H1 (cell line): ENCODE measurements around the gene PCDHGB1. TPM values are rescaled to one million over a fixed set of nuclear protein-coding genes. Genes with fewer than 3 reads are reported as not detected.

Experiments used
- CTCF ChIA-PET: fragments of 300-600 bp; sonication (Branson Sonifier 250); formaldehyde crosslinking; loops from one replicate; lab custom pipeline; 2021; ENCODE audit not compliant: partially characterized antibody; lab: Charles Lee
- POLR2A ChIA-PET: fragments of 300-600 bp; sonication (Branson Sonifier 250); formaldehyde crosslinking; loops from one replicate; lab custom pipeline; 2021; ENCODE audit warnings: inconsistent platforms; ENCODE audit not compliant: partially characterized antibody; lab: Charles Lee
- DNase-seq, 2 experiments: peaks; one replicate each; pipeline versions ENCODE4 v3.0.0 to v3.0.0-alpha.2; 2010 to 2022; ENCODE audit warnings: low spot score in 2 of 2, low read depth in 1 of 2, mixed read lengths in 1 of 2
- FAIRE-seq: peaks from 2 replicates; lab custom pipeline; 2011; peaks lifted over from hg19 to GRCh38; lab: Jason Lieb, UNC
- H2AFZ ChIP-seq: 2 replicates; pipeline ENCODE4 v1.8.1; 2012; ENCODE audit warnings: low read length, inconsistent platforms
- H2AK5ac ChIP-seq: 2 replicates; pipeline ENCODE4 v1.6.1; 2013; ENCODE audit warnings: low read depth, low read length
- H2BK120ac ChIP-seq: replicated peaks from 2 replicates; pipeline ENCODE3; 2013; ENCODE audit warnings: low read depth, low read length, inconsistent platforms
- H2BK12ac ChIP-seq: 2 replicates; pipeline ENCODE4 v1.6.1; 2013; ENCODE audit warnings: low read depth, low read length
- H2BK15ac ChIP-seq: 2 replicates; pipeline ENCODE4 v1.6.1; 2013; ENCODE audit warnings: low read length
- H2BK20ac ChIP-seq: 2 replicates; pipeline ENCODE4 v1.6.1; 2013; ENCODE audit warnings: low read length
- H2BK5ac ChIP-seq: 2 replicates; pipeline ENCODE4 v1.6.1; 2013; ENCODE audit warnings: low read depth, low read length
- H3K14ac ChIP-seq: 2 replicates; pipeline ENCODE4 v1.6.1; 2013; ENCODE audit warnings: inconsistent platforms; ENCODE audit not compliant: insufficient read length
- H3K18ac ChIP-seq: 2 replicates; pipeline ENCODE4 v1.6.1; 2013; ENCODE audit warnings: low read length; ENCODE audit errors: extremely low read depth
- H3K23ac ChIP-seq: 2 replicates; pipeline ENCODE4 v1.6.1; 2013; ENCODE audit warnings: inconsistent platforms; ENCODE audit not compliant: insufficient read length
- H3K23me2 ChIP-seq: 2 replicates; pipeline ENCODE4 v1.6.1; 2013; ENCODE audit warnings: low read depth, low read length
- H3K27ac ChIP-seq: 2 replicates; pipeline ENCODE4 v1.6.1; 2011; ENCODE audit warnings: low read depth, low read length, inconsistent platforms
- H3K27me3 ChIP-seq, 4 experiments: replicated peaks in 1 of 4; 1 replicate in 1 of 4; 2 replicates in 3 of 4; pipeline versions ENCODE4 v1.6.1 to v1.8.1; 2011 to 2013; ENCODE audit warnings: low read length in 3 of 4, mild to moderate bottlenecking in 3 of 4, inconsistent platforms in 2 of 4, mixed read lengths in 2 of 4, moderate library complexity in 1 of 4; ENCODE audit not compliant: control insufficient read depth in 3 of 4, insufficient read depth in 3 of 4; ENCODE audit errors: extremely low read depth in 1 of 4
- H3K36me3 ChIP-seq, 4 experiments: 2 replicates each; pipeline versions ENCODE4 v1.6.1 to v1.8.1; 2011 to 2013; ENCODE audit warnings: mild to moderate bottlenecking in 4 of 4, low read length in 3 of 4, moderate library complexity in 2 of 4, control low read depth in 1 of 4, inconsistent platforms in 1 of 4; ENCODE audit not compliant: insufficient read depth in 4 of 4, control insufficient read depth in 2 of 4
- H3K4ac ChIP-seq: replicated peaks from 2 replicates; pipeline ENCODE3; 2013; ENCODE audit warnings: low read length, low read depth, mixed read lengths, inconsistent platforms; ENCODE audit not compliant: insufficient read length
- H3K4me1 ChIP-seq, 4 experiments: replicated peaks in 1 of 4; 1 replicate in 1 of 4; 2 replicates in 3 of 4; pipeline versions ENCODE4 v1.6.1 to v1.8.1; 2011 to 2013; ENCODE audit warnings: low read length in 3 of 4, inconsistent platforms in 2 of 4, mixed read lengths in 1 of 4; ENCODE audit not compliant: insufficient read depth in 4 of 4, control insufficient read depth in 3 of 4
- H3K4me2 ChIP-seq, 2 experiments: 2 replicates each; pipeline versions ENCODE4 v1.6.1 to v1.8.1; 2011 to 2013; ENCODE audit warnings: low read depth in 2 of 2, low read length in 2 of 2, control low read depth in 1 of 2, inconsistent platforms in 1 of 2, mild to moderate bottlenecking in 1 of 2; ENCODE audit not compliant: insufficient read depth in 1 of 2
- H3K4me3 ChIP-seq, 4 experiments: fragments of 200-600, 300-600 bp in 1 of 4; sonication (generic), shearing (Covaris generic), sonication (Bioruptor Twin) in 1 of 4; 2 replicates each; pipeline versions ENCODE4 v1.5.1 to v1.8.1; 2011 to 2016; ENCODE audit warnings: low read length in 4 of 4, low read depth in 3 of 4, control low read depth in 2 of 4, inconsistent platforms in 2 of 4, mild to moderate bottlenecking in 2 of 4, mixed read lengths in 1 of 4, moderate library complexity in 1 of 4; ENCODE audit not compliant: insufficient read depth in 2 of 4; ENCODE audit errors: extremely low read depth in 1 of 4
- H3K56ac ChIP-seq: replicated peaks from 2 replicates; pipeline ENCODE3; 2013; ENCODE audit warnings: low read depth, mild to moderate bottlenecking, mixed read lengths, low read length, inconsistent platforms; ENCODE audit not compliant: insufficient read length
- H3K79me1 ChIP-seq: 2 replicates; pipeline ENCODE4 v1.6.1; 2013; ENCODE audit warnings: low read depth, low read length, control low read depth
- H3K79me2 ChIP-seq, 2 experiments: 2 replicates each; pipeline versions ENCODE4 v1.6.1 to v1.8.1; 2012 to 2013; ENCODE audit warnings: low read length in 2 of 2, mild to moderate bottlenecking in 2 of 2, inconsistent platforms in 1 of 2; ENCODE audit not compliant: insufficient read depth in 2 of 2, control insufficient read depth in 1 of 2
- H3K9ac ChIP-seq, 4 experiments: replicated peaks in 1 of 4; 1 replicate in 1 of 4; 2 replicates in 3 of 4; pipeline versions ENCODE4 v1.6.1 to v1.8.1; 2011 to 2013; ENCODE audit warnings: low read depth in 3 of 4, low read length in 3 of 4, control low read depth in 2 of 4, mild to moderate bottlenecking in 2 of 4, moderate library complexity in 2 of 4, inconsistent platforms in 1 of 4; ENCODE audit errors: extremely low read depth in 1 of 4
- H3K9me3 ChIP-seq, 2 experiments: 2 replicates each; pipeline versions ENCODE4 v1.6.1 to v1.8.1; 2012 to 2013; ENCODE audit warnings: mild to moderate bottlenecking in 2 of 2, moderate library complexity in 2 of 2, control low read depth in 1 of 2, inconsistent platforms in 1 of 2, low read depth in 1 of 2, low read length in 1 of 2, mixed read lengths in 1 of 2; ENCODE audit not compliant: insufficient read depth in 2 of 2
- H4K20me1 ChIP-seq, 2 experiments: replicated peaks in 1 of 2; 2 replicates each; pipeline versions ENCODE3 to v1.8.1; 2011 to 2013; ENCODE audit warnings: inconsistent platforms in 2 of 2, low read length in 2 of 2, mild to moderate bottlenecking in 1 of 2; ENCODE audit not compliant: insufficient read depth in 2 of 2, control insufficient read depth in 1 of 2
- H4K5ac ChIP-seq: 2 replicates; pipeline ENCODE4 v1.6.1; 2013; ENCODE audit warnings: low read length, low read depth, mixed read lengths, inconsistent platforms; ENCODE audit not compliant: insufficient read length
- H4K8ac ChIP-seq: 2 replicates; pipeline ENCODE4 v1.8.0; 2013; ENCODE audit warnings: mild to moderate bottlenecking, moderate library complexity, low read length, inconsistent platforms; ENCODE audit not compliant: insufficient read depth; ENCODE audit errors: extremely low read depth
- H4K91ac ChIP-seq: replicated peaks from 2 replicates; pipeline ENCODE3; 2013; ENCODE audit warnings: low read length, mixed read lengths, inconsistent platforms; ENCODE audit not compliant: insufficient read length
- BCL11A ChIP-seq, 2 experiments: IDR thresholded peaks; one replicate each; pipeline ENCODE4 v1.6.1; 2011; ENCODE audit warnings: low read depth in 2 of 2, low read length in 2 of 2, mild to moderate bottlenecking in 2 of 2
- BRCA1 ChIP-seq: IDR thresholded peaks from 2 replicates; pipeline ENCODE4 v1.6.1; 2012; ENCODE audit warnings: low read depth, low read length, improper control_type of control experiment
- CHD2 ChIP-seq: IDR thresholded peaks from 2 replicates; pipeline ENCODE4 v1.6.1; 2012; ENCODE audit warnings: low read length, improper control_type of control experiment
- CTCF ChIP-seq, 3 experiments: IDR thresholded peaks; 1 replicate in 2 of 3; 2 replicates in 1 of 3; pipeline versions ENCODE4 v1.5.1 to v1.6.1; 2011; ENCODE audit warnings: low read length in 3 of 3, mild to moderate bottlenecking in 3 of 3, inconsistent platforms in 2 of 3, low read depth in 1 of 3, moderate library complexity in 1 of 3; ENCODE audit not compliant: insufficient read depth in 1 of 3; ENCODE audit errors: control extremely low read depth in 1 of 3
- EP300 ChIP-seq, 2 experiments: IDR thresholded peaks; 1 replicate in 1 of 2; 2 replicates in 1 of 2; pipeline ENCODE4 v1.6.1; 2011 to 2012; ENCODE audit warnings: low read depth in 2 of 2, low read length in 2 of 2, mild to moderate bottlenecking in 2 of 2, borderline replicate concordance in 1 of 2, inconsistent platforms in 1 of 2, moderate library complexity in 1 of 2
- KDM1A ChIP-seq: fragments of 200-600, 300-600 bp; sonication (generic); IDR thresholded peaks from 2 replicates; pipeline ENCODE4 v1.7.1; 2016; ENCODE audit warnings: mild to moderate bottlenecking, low read length, borderline replicate concordance
- NRF1 ChIP-seq: IDR thresholded peaks from 2 replicates; pipeline ENCODE4 v1.6.1; 2011; ENCODE audit warnings: mild to moderate bottlenecking, low read depth, low read length, improper control_type of control experiment
- POU5F1 ChIP-seq: IDR thresholded peaks from 2 replicates; pipeline ENCODE4 v1.6.1; 2011; ENCODE audit warnings: low read depth, mild to moderate bottlenecking, low read length, moderate library complexity
- SRF ChIP-seq: IDR thresholded peaks from 2 replicates; pipeline ENCODE4 v1.6.1; 2011; ENCODE audit warnings: mild to moderate bottlenecking, low read depth, low read length, moderate library complexity
- TAF1 ChIP-seq: IDR thresholded peaks from 2 replicates; pipeline ENCODE4 v1.6.1; 2011; ENCODE audit warnings: mild to moderate bottlenecking, low read depth, low read length
- WGBS, 2 experiments: shearing (Covaris generic) in 1 of 2; methylation state at CpG; one replicate each; pipeline versions ENCODE4 v1.1.6 to v1.1.7; 2013 to 2015; ENCODE audit warnings: low lambda C conversion rate in 2 of 2, mixed read lengths in 2 of 2, inconsistent platforms in 1 of 2, low coverage in 1 of 2, missing lambda C conversion rate in 1 of 2; ENCODE audit not compliant: insufficient replicate concordance in 2 of 2, insufficient coverage in 1 of 2, insufficient read length in 1 of 2; ENCODE audit errors: extremely low coverage in 1 of 2, missing lambda C conversion rate in 1 of 2; 5-methylcytosine and 5-hydroxymethylcytosine counted together
- polyA plus RNA-seq, 7 experiments: library from polyadenylated mRNA; depleted of rRNA in 3 of 7; stranded (reverse) in 5 of 7; unstranded in 2 of 7; fragments of >200 nt in 5 of 7; fragments of 200-250 nt in 2 of 7; gene quantifications; 1 replicate in 5 of 7; 2 replicates in 1 of 7; 4 replicates in 1 of 7; pipeline versions ENCODE4 v1.2.1 to v1.2.3, GENCODE V29; 2011 to 2013; ENCODE audit warnings: missing spikeins in 2 of 7, mixed read lengths in 2 of 7
- total RNA-seq: library from RNA; stranded (reverse); fragmentation: NEBNext Ultra II Directional; extraction: Animal tissue kit (Norgen Biotek cat#: 25700); gene quantifications from 2 replicates; pipeline ENCODE4 v1.2.1, GENCODE V29; 2021

Gene PCDHGB1
- total and polyA plus RNA-seq, 2 of the 8 experiments (the other 6 are each of a cell fraction or from before 2014, with no cell fraction given), result 1.3 to 2.8 TPM

- no peak overlapping the region for H3K27ac ChIP-seq
- no peak overlapping the region for H4K8ac ChIP-seq
- H4K20me1 ChIP-seq, result no peaks in the 10 kb centered on the region
- no peak overlapping the region for H2AFZ ChIP-seq
- no peak overlapping the region for H3K23ac ChIP-seq
- no peak overlapping the region for H2AK5ac ChIP-seq
- no peaks in the 10 kb centered on the region; a peak in 1 of 7 replicates for H3K27me3 ChIP-seq
- POLR2A ChIA-PET, result no interaction called here
- no peaks in the 10 kb centered on the region for H3K79me1 ChIP-seq
- no peak overlapping the region for H3K4ac ChIP-seq
- no peak overlapping the region for H2BK20ac ChIP-seq
- no peaks in the 10 kb centered on the region; the same call in 1 of the 2 replicates for H3K23me2 ChIP-seq
- no peak overlapping the region for H2BK15ac ChIP-seq
- no peak overlapping the region for H3K56ac ChIP-seq
- no peak overlapping the region for H4K5ac ChIP-seq
- H3K9me3 ChIP-seq, result peaks cover 24 to 27% of the 10 kb centered on the region in 2 experiments
- H3K79me2 ChIP-seq, result no peaks in the 10 kb centered on the region
- H3K9ac ChIP-seq, result no peak overlapping the region
- H3K4me2 ChIP-seq, result no peak overlapping the region
- no peak overlapping the region for H3K18ac ChIP-seq
- 95% methylated on average over 21 of the region's 21 CpGs; no CpG with 5 or more reads in 1 of the 2 experiments for WGBS, 2 experiments
- CTCF ChIA-PET, result interaction anchor here (0.7 to 1.0 kb wide), 3 partner anchors 28 to 160 kb away, joined by 3 to 4 read pairs (median 3); partner anchors contain the start of gene PCDHB14
- no peak overlapping the region for H2BK5ac ChIP-seq
- H3K4me3 ChIP-seq, result no peak overlapping the region
- no peak overlapping the region for H4K91ac ChIP-seq
- FAIRE-seq (no peak), DNase-seq (no peak)
- no peak overlapping the region for H3K14ac ChIP-seq
- H2BK120ac ChIP-seq, result no peak overlapping the region
- H2BK12ac ChIP-seq, result no peak overlapping the region
- no peaks in the 10 kb centered on the region for H3K4me1 ChIP-seq
- peaks cover 0 to under 1% (median 0%) of the 10 kb centered on the region in 4 experiments; a peak in 2 of 8 replicates for H3K36me3 ChIP-seq
- TF ChIP-seq NRF1, result no peak
- no peak for TF ChIP-seq BRCA1
- no peak for TF ChIP-seq CHD2
- no peak for TF ChIP-seq TAF1
- no peak for TF ChIP-seq BCL11A (IDR thresholded peaks at IDR 0.05; ENCODE audit: low read depth in 2 of 2, low read length in 2 of 2)
- no peak for TF ChIP-seq CTCF (IDR thresholded peaks at IDR 0.05; ENCODE audit: control extremely low read depth in 1 of 3, insufficient read depth in 1 of 3, low read depth in 1 of 3, low read length in 3 of 3)
- no peak for TF ChIP-seq KDM1A
- TF ChIP-seq POU5F1, result no peak
- TF ChIP-seq SRF, result no peak
- TF ChIP-seq EP300 (IDR thresholded peaks at IDR 0.05; ENCODE audit: borderline replicate concordance in 1 of 2, low read depth in 2 of 2, low read length in 2 of 2), result no peak
Observed at GRCh38 chr5:141383345-141383744, 33.4 kb downstream of the PCDHGB1 start.
